HL-60/S4 treated with phorbol 12-myristate 13-acetate at 8.2 ng/mL for 4 days and 3 days (cell line): ENCODE data around the gene GGT5.
"Not testable (repeated sequence)": the region's sequence is repeated elsewhere in the genome, so short reads cannot be mapped to it uniquely, and the experiment has no call there.

ENCODE experiments used
- in situ Hi-C: fragments of 300-500 bp; cut with MboI; formaldehyde crosslinking; loops from 2 replicates; pipeline ENCODE4 v1.15.0; 2022; ENCODE audit warnings: low sequenced_read_pairs

The GGT5 gene

GRCh38 chr22:24206460-24207263 is 38.2 kb downstream of the GGT5 start:
- in situ Hi-C loops: not testable (repeated sequence)

- in situ Hi-C loops: no loop called here
Measured at GRCh38 chr22:24205438-24206195, 39.3 kb downstream of the GGT5 start.

- in situ Hi-C loops: not testable (repeated sequence)
Measured at GRCh38 chr22:24203856-24204255, 41.0 kb downstream of the GGT5 start.

GRCh38 chr22:24201681-24202614 is 42.9 kb downstream of the GGT5 start:
- in situ Hi-C loops: no loop called here

DNA sequence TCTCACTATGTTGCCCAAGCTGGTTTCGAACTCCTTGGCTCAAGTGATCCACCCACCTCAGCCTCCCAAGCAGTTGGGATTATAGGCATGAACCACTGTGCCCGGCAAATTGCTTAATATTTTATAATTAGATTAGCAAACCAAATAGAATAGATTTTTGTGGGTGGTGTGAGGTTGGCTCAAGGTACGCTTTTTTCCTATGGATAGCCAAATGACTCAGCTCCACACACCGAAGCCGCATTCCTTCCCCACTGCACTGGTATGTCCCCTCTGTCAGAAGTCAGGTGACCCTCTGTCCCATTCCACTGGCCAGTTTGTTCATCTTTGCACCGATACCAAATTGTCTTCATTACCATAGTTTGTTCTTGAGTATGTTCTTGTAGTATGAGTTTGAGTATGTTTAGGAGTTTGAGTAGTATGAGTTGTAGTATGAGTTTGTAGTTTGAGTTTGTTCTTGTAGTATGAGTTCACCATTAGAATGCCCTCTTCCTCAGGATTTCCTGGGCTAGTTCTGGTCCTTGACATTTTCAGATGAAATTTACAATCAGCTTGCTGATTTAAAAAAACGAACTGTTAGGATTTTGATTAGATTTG is 44.2 kb downstream of the GGT5 start:
- in situ Hi-C loops: no loop called here

DNA sequence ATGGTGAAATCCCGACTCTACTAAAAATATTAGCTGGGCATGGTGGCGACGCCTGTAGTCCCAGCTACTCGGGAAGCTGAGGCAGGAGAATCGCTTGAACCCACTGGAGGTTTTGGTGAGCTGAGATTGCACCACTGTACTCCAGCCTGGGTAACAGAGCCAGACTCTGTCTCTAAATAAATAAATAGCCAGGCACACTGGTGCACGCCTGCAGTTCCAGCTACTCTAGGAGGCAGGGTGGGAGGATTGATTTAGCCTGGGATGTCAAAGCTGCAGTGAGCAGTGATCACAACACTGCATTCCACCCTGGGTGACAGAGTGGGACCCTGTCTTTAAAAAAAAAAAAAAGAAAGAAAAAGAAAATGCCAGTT is 46.2 kb downstream of the GGT5 start:
- in situ Hi-C loops: no loop called here

DNA sequence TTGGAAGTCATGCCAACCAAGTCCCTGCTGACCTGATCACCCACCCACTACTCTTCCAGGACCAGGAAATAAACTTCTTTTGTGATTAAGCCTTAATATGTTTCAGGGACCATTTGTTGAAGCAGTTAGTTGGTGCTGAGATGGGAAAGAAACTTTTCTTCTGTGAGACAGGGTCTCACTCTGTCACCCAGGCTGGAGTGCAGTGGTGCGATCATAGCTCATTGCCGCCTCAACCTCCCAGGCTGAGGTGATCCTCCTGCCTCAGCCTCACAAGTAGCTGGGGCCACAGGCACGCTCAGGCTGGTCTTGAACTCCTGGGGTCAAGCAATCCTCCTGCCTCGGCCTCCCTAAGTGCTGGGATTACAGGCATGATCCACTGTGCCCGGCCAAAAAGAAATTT is 53.0 kb downstream of the GGT5 start:
- in situ Hi-C loops: no loop called here

DNA sequence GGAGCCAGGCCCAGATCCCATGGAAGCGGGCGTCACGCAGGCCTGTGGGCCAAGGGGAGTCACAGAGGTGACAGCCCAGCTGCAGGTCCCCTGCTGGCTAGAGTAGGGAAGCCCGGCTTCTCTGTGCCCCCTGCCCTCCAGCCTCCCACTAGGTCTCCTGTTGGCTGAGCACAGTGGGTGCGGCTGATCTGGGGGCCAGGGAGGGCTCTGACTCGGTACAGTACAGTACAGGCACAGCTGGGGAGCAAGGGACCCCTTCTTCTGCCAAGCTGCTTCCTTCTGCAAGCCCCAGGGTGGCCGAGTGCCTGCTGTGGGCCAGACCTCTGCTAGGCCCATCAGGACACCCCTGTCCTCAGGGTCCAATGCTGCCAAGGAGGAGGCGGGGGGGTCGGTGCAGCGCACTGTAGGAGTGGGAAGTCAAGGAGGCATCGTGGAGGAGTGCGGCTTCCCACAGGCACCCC is 53.5 kb downstream of the GGT5 start:
- in situ Hi-C loops: no loop called here

- in situ Hi-C loops: no loop called here
Measured at GRCh38 chr22:24190596-24191208, 54.2 kb downstream of the GGT5 start.

DNA sequence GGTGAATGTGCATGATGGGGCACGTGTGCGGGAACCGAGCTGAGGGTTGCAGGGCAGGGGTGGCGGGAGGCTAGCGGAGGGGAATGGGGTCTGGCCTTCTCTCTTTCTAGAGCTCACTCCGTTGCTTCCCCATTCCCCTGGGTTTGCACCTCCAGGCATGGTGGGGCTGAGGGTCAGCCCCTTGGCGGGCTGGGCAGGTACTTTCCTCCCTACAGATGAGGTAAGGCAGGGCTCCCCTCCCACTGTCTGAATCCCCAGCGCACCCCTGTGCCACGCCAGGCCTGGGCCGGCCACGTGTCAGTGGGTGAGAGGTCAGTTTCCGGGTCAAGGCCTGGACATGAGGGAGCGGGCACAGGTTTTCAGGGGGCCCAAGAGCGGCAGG is 54.7 kb downstream of the GGT5 start:
- in situ Hi-C loops: no loop called here

- in situ Hi-C loops: no loop called here
Measured at GRCh38 chr22:24189249-24190158, 55.4 kb downstream of the GGT5 start.

- in situ Hi-C loops: no loop called here
Measured at GRCh38 chr22:24188705-24189248, 56.1 kb downstream of the GGT5 start.

- in situ Hi-C loops: no loop called here
Measured at GRCh38 chr22:24187731-24188644, 56.9 kb downstream of the GGT5 start.

- in situ Hi-C loops: no loop called here
Measured at GRCh38 chr22:24186892-24187670, 57.8 kb downstream of the GGT5 start.

- in situ Hi-C loops: no loop called here
Measured at GRCh38 chr22:24186352-24186740, 58.5 kb downstream of the GGT5 start.

DNA sequence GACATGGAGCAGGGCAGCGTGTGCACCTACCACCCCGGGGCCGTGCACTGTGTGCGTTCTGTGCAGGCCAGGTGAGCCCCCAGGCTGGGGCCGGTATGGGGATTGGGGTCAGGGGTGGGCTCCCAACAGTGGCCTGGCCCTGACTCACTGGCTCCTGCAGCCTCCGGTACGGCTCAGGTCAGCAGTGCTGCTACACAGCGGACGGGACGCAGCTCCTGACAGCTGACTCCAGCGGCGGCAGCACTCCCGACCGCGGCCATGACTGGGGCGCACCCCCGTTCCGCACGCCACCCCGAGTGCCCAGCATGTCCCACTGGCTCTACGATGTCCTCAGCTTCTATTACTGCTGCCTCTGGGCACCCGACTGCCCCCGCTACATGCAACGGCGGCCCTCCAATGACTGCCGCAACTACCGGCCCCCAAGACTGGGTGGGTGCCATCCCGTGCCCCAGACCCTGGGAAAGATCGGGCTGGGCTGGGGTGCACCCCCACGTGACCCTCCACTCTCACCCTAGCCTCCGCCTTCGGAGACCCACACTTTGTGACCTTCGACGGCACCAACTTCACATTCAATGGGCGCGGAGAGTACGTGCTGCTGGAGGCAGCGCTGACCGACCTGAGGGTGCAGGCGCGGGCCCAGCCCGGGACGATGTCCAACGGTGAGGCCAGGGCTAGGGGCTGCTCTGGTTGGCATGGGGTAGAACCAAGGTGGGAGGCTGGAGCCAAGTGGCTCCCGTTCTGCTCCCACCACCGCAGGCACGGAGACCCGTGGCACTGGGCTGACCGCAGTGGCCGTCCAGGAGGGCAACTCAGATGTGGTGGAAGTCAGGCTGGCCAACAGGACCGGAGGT is 59.2 kb downstream of the GGT5 start:
- in situ Hi-C loops: no loop called here
